GM19452 (cell line): ENCODE measurements around the gene GALR3.
"Not testable (repeated sequence)": the region's sequence is repeated elsewhere in the genome, so short reads cannot be mapped to it uniquely, and the experiment has no call there.

ENCODE experiments used
- ATAC-seq: cut with Tn5 transposase; IDR thresholded peaks from one replicate; pipeline ENCODE4 v1.9.1; 2021; ENCODE audit not compliant: unreplicated experiment

GALR3 gene, protein sequence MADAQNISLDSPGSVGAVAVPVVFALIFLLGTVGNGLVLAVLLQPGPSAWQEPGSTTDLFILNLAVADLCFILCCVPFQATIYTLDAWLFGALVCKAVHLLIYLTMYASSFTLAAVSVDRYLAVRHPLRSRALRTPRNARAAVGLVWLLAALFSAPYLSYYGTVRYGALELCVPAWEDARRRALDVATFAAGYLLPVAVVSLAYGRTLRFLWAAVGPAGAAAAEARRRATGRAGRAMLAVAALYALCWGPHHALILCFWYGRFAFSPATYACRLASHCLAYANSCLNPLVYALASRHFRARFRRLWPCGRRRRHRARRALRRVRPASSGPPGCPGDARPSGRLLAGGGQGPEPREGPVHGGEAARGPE

DNA sequence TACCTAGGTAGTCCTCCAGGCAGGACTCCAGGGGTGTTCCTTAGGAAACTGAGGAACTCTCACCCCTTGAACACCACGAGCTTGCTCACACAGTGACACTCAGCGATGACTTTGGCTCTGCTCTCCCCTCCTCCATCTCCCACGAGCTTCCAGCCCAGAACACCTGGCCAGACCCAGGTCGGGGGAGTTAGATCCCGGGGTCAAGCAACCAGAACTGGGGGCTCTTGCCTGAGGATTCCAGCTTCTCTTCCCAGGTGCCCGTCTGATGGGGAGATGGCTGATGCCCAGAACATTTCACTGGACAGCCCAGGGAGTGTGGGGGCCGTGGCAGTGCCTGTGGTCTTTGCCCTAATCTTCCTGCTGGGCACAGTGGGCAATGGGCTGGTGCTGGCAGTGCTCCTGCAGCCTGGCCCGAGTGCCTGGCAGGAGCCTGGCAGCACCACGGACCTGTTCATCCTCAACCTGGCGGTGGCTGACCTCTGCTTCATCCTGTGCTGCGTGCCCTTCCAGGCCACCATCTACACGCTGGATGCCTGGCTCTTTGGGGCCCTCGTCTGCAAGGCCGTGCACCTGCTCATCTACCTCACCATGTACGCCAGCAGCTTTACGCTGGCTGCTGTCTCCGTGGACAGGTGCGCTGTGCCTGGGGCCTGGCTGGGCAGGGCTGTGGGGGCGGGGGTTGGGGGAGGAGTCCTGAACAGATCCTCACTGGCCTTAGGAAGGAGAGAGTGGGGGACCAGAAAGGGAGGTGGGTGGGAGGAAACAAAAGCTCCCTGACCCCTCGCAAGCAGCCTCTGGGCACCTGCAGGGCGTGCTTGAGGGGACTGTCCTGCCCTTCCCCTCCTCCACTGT is at the start of gene GALR3:
GALR3 (plus strand) TSS at position 249 of the 852 bp plus-strand sequence; CDS start at position 274, 25 bp downstream.
- ATAC-seq: no peak

DNA sequence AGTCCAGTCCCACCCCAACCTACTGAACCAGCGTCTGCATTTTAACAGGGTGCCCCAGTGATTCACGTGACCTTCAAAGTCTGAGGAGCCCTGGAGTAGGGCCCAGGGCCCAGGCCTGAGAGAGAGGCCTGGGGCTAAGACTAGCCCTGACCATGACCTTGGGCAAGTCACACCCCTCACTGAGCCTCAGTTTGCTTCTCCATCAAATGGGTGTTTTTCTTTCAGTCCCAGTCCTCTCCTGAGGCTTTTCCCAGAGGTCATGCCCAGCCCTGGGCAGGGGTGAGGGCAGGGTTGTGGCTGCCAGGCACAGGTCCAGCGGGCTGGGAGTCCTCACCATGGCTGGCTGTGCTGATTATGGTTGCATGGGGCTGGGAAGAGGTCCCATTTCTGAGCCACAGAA is 48.5 kb upstream of the GALR3 start:
- ATAC-seq: no peak

DNA sequence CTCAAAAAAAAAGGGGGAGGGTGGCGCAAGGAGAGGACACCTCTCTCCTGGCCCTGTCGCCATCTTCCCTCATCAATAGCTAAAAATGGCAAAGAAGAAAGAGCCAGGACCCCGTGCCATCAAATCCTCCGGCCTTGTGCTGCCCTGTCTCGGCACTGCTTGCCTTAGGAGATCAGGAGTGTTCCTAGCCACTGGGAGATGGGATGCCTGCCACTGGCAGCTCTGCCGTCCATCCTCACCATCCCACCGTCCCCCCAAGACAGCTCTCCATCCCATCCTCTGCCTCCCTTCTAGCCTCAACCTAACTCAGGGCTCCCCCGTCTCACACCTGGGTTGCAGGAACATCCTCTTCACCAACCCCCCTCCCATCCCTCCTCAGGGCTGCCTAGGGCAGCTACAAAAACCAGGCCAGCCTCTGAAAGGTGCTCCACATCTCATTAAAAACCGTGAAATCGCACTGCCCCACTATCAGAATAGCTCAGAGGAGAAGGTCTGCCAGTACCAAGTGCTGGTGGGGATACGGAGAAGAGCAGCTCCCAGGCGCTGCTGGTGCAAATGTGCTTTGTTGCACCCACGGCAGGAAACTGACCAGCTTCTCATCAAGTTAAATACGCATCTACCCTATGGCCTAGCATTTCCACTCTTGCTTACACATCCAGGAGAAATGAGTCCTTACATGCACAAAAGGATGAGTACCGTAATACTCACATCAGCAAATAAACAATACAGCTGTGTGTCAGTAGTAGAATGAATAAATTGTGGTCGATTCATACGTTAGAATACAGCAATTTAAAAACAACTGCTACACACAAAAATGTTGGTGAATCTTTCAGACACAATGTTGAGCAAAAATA is 47.2 kb upstream of the GALR3 start:
- no peak for ATAC-seq

DNA sequence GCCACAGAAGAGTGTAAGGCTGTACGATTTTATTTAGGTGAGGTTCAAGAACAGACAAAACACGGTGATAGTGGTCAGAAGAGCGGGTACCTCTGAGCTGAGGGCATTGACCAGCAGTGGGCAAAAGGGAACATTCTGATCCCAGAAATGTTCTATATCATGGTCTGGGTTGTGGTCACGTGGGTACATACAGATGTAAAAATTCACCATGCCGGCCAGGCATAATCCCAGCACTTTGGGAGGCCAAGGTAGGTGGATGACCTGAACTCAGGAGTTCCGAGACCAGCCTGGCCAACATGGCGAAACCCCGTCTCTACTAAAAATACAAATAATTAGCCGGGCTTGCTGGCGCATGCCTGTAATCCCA is 46.6 kb upstream of the GALR3 start:
- ATAC-seq: no peak

DNA sequence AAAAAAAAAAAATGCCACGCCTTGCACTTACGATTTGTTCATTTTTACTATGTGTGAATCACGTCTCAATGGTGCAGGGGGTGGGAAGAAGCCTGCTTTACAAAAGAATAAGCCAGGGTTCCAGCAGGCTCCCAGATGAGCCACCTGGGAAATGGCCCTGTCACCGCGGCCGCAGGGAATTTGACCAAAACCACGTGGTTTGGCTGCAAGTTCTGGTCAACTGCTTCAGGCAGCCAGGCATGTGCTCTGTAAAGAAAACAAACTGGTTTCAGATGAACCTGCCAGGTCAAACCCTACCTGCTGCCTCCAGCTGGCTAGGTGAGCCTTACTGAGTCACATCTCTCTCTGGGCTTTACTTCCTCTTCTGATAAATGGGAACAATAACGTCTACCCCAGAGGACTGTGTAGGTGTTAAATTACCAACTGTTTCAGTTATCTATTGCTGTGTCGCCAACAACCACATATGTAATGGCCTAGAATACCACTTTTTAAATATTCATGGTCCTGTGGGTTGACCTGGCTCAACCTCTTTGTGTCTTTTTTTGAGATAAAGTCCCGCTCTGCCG is 46.0 kb upstream of the GALR3 start:
- ATAC-seq: peak; percentile 76

DNA sequence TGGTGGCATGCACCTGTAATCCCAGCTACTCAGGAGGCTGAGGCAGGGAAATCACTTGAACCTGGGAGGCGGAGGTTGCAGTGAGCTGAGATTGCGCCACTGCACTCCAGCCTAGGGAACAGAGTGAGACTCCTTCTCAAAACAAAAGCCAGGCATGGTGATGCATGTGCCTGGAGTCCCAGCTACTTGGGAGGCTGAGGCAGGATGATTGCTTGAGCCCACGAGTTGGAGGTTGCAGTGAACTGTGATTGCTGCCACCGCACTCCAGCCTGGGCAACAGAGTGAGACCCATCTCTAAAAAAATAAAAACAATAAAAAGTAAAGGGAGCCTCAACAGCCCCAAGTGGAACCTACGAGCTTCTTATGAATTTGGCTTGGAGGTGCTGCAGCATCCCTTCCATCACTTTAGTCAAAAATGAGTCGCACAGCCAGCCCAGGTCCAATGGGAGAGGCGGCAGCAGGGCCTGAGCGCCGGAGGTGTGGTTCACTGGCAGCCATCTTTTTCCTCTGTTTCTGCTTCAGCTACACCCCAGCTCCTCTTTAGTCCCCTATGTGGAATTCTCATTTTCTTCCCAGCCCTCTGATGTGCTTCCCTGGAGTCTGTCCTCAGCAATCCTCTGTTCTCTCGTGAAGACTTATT is 44.7 kb upstream of the GALR3 start:
- no peak for ATAC-seq

DNA sequence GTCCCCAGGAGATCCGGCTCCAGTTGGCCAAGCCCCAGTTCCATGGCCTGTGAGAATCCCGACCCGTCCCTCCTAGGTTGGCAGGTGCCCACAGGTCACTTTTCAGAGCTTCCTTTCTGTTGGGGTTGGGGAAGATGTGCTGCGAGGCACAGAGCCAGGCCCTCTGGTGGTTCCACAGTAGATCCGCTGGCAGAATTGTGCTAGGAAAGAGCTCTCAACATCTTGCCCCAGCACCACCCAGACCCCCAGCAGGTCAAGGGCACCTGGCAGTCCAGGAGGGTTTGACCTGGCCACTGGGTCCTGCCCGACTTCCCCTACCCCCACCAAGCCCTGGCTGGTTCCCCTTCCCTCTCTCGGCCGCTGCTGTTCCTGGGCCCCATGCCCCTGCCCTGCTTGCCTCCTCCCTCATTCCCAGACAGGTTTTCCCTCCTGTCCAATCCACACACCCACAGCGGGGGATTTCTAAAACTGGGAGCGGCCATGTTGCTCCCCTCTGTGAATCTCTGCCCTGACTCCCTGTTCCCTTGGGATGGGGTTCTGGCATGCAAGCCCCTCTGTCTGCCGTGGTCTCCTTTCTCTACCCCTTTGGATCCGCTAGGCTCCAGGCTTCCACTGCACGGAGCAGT is 41.6 kb upstream of the GALR3 start:
- no peak for ATAC-seq

DNA sequence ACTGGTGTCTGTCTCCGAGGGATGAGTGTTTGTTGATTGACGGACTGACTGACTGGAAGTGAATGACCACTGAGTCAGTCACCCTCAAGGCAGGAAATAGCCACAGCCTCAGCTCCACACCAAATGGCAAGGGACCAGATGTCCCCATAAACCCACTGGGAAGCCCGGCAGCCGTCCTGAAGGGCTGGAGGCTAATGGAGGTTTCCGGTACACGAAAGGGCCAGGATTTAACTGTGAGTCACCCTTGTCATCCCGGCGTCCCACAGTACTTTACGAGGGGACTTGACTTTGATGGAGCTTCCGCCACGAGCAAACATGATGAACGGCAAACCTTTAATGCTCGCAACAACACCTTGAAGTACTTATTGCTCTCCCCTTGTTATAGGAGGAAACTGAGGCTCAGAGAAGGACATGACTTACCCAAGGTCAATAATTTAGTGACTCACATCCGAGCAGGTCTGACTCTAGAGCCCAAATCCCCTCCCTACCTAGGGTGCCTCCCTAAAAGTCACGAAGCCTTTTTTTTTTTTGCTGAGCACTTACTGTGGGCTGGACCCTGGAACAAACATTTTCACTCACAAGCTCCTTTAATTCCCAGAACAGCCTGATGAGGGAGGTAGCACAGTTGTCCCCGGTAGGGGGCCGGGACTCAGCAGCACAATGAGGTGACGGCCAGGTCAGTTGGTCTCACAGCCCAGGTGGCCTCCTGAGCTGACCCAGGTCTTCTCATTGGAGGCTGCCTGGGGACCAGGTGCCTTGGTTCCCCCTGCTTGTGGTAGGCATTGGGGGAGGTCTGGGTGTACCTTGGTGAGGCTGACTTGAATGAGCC is 40.6 kb upstream of the GALR3 start:
- ATAC-seq: no peak

DNA sequence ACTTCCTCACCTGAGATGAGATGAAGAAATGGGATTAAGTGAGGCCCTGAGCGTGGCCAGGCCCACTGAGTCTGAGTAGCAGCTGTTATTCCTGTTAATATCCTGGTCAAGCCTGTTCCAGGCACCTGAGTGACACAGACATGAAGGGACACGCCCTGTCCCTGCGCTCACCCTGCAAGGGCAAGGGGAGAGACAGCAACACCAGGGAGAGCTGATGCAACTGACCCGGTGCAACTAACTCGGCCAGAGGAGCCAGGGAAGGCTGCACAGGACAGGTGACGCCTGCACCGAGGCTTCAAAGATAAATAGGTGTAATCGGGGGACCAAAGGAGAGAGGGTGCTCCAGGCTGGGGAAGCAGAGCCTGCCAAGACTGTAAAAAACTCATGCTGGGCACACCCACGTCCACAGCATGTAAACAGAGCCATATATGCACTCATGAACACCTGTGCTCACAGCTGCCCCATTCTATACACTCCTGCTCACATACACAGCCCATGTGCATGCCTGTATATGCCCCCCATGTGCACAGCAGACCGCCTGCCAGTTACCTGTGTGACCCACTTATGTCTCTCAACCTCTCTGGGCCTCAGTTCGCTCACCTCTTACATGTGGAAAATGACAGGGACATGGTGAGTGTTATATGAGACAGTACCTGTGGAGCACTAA is 38.2 kb upstream of the GALR3 start:
- no peak for ATAC-seq

DNA sequence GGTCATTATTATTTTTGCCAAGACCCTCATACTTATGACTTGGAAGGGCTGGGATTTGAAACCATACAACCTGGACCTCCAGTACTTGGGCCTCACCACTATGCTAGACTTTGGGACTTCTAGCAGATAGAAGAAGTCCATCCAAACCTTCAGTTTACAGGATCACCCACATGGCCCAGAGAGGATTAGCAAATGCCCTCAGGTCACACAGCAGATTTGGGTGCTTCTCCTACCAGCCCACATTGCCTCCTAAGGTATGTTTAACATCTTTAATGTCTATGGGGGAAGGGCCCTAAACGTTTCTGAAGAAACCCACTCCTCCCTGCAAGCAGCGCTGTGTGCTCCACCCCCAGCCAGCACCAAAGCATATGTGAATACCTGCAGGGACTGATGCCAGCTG is 32.9 kb upstream of the GALR3 start:
- no peak for ATAC-seq

DNA sequence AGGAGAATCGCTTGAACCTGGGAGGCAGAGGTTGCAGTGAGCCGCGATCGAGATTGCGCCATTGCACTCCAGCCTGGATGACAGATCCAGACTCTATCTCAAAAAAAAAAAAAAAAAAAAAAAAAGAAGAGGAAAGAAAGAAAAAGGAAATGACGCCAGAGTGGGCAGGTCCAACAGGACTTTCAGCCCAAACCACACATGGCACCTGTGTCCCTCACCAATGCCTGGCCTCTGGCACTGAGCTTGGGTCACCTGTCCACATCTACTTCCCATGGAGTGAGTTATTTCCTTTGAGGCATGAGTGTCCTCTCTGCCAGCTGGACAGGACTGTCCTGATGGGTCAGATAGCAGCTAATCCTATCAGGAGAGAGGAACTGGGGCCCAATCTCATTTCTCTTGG is 30.7 kb upstream of the GALR3 start:
- no peak for ATAC-seq

DNA sequence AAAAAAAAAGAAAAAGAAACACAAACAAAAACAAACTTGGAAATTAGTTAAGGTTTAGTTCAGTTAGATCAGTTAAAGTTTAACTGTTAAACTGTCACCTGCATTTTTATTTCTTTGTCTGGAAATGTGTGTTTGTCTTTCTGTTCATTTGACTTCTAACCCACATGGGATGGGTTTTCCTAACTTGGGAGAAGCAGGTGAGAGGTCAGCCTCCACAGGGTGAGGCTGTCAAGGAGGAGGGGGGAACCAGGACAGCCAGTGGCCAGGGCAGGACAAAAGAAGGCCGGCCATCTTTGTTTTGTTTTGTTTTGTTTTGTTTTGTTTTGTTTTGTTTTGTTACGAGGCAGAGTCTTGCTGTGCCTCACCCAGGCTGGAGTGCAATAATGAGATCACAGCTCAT is 28.8 kb upstream of the GALR3 start:
- ATAC-seq: no peak

DNA sequence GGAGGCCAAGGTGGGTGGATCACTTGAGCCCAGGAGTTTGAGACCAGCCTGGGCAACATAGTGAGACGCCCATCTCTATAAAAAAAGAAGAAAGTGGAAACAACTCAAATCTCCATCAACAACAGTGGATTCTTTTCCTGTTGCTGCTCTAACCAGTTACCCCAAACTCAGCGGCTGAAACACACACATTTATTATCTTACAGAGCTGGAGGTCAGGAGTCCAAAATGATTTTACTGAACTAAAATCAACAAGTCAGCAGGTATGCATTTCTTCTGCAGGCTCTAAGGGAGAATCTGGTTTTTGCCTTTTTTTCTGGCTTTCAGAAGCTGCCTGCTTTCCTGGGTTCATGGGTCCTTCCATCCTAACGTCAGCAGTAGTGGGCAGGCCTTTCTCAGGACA is 27.1 kb upstream of the GALR3 start:
- ATAC-seq: no peak

DNA sequence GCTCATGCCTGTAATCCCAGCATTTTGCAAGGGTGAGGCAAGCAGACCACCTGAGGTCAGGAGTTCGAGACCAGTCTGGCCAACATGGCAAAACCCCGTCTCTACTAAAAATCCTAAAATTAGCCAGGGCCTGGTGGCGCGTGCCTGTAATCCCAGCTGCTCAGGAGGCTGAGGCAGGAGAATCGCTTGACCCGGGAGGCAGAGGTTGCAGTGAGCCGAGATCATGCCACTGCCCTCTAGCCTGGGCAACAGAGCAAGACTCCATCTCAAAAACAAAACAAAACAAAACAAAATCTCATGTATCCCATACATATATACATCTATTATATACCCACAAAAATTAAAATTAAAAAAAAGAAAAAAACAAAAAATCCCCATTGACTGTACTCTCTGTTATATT is 25.9 kb upstream of the GALR3 start:
- not testable (repeated sequence) for ATAC-seq

DNA sequence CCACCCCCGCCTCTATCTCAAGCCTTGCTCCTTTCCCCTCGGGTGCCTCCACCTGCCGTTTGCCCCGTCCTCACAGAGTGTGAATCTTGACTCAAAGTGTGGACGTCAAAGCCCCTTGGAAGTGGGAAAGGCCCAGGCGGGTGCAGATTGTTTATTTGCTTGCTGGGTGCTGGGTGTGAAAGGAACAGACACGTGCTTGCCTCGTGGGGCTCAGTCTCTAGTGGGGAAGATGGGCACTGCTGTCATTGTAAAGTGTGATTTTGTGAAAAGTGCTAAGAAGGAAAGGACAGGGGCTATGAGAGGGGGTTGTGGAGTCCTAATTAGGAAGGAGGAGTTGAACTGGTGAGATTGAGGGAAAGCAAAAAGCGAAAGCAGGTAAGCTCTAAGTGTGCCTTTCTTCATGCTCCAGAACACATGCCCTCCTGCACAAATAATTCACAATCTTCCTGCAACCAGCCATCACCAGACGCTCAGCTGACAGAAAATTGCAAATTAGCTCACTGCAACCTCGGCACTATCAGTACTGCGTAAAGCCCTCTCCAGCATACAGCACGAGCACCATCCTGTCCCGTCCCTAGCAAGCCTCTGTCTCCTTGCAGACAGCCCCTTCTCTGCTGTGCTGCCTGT is 25.2 kb upstream of the GALR3 start:
- ATAC-seq: no peak

DNA sequence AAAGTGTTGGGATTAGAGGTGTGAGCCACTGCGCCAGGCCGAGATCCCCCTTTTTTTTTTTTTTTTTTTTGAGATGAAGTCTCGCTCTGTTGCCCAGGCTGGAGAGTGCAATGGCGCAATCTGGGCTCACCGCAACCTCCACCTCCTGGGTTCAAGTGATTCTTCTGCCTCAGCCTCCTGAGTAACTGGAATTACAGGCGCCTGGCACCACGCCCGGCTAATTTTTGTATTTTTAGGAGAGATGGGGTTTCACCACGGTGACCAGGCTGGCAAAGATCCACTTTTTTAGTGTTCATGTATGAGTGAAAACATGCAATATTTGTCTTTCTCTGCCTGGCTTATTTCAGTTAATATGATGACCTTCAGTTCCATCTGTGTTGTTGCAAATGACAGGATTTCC is 23.2 kb upstream of the GALR3 start:
- ATAC-seq: not testable (repeated sequence)

DNA sequence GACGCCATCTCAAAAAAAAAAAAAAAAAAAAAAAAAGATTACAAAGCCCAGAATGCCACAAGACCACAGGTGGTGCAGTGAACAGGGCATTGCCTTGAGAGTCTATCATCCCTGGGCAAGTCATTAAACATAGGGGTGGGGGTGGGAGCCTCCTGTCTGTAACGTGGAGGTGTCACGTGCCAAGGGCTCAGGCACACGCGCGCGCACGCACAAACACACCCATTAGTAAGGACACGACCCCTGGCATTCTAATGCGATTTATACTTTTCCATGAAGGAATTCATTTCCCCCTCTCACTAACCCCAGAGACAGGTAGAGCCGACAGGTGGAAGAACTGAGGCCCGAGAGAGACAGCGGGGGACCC is 21.3 kb upstream of the GALR3 start:
- ATAC-seq: no peak
